Liver (tissue), 9 donors: Measurements from ENCODE around the gene PASK. TPM values are rescaled to one million over a fixed set of nuclear protein-coding genes. Genes with fewer than 3 reads are reported as not detected.

ENCODE experiments used
- DNase-seq: peaks from one replicate; pipeline ENCODE4 v3.0.0-alpha.2; 2017; ENCODE audit warnings: low spot score
- H3K27ac ChIP-seq, 2 donors: one replicate each; pipeline ENCODE4 v1.7.0; 2013; ENCODE audit warnings: inconsistent platforms in 2 of 2, low read length in 2 of 2, control low read depth in 1 of 2, low read depth in 1 of 2, mild to moderate bottlenecking in 1 of 2
- H3K27me3 ChIP-seq, 4 donors: one replicate each; pipeline versions ENCODE4 v1.6.1 to v1.7.0; 2013; ENCODE audit warnings: low read length in 3 of 4, inconsistent platforms in 1 of 4, mild to moderate bottlenecking in 1 of 4, moderate library complexity in 1 of 4; ENCODE audit not compliant: control insufficient read depth in 4 of 4, insufficient read depth in 4 of 4
- H3K36me3 ChIP-seq, 4 donors: one replicate each; pipeline versions ENCODE4 v1.6.1 to v1.7.0; 2013; ENCODE audit warnings: low read length in 3 of 4, mild to moderate bottlenecking in 3 of 4, low read depth in 1 of 4, moderate library complexity in 1 of 4; ENCODE audit not compliant: control insufficient read depth in 4 of 4, insufficient read depth in 3 of 4
- H3K4me1 ChIP-seq, 4 donors: one replicate each; pipeline versions ENCODE4 v1.6.1 to v1.7.0; 2013; ENCODE audit warnings: low read length in 3 of 4, mild to moderate bottlenecking in 3 of 4, moderate library complexity in 1 of 4; ENCODE audit not compliant: control insufficient read depth in 4 of 4, insufficient read depth in 4 of 4
- H3K4me3 ChIP-seq, 3 donors: one replicate each; pipeline versions ENCODE4 v1.6.1 to v1.7.0; 2013; ENCODE audit warnings: low read length in 3 of 3, control low read depth in 1 of 3, low read depth in 1 of 3, mild to moderate bottlenecking in 1 of 3
- H3K9ac ChIP-seq, 2 donors: one replicate each; pipeline ENCODE4 v1.7.0; 2013; ENCODE audit warnings: low read length in 2 of 2, mild to moderate bottlenecking in 2 of 2, moderate library complexity in 2 of 2, control low read depth in 1 of 2, low read depth in 1 of 2
- H3K9me3 ChIP-seq, 4 donors: one replicate each; pipeline versions ENCODE4 v1.6.1 to v1.7.0; 2013; ENCODE audit warnings: low read length in 3 of 4; ENCODE audit not compliant: control insufficient read depth in 4 of 4
- ATF3 ChIP-seq: IDR thresholded peaks from 2 replicates; pipeline ENCODE4 v1.6.1; 2016; ENCODE audit warnings: antibody characterized with exemption
- EGR1 ChIP-seq, 2 donors: IDR thresholded peaks; 2 replicates each; pipeline ENCODE4 v1.6.1; 2016 to 2018; ENCODE audit warnings: antibody characterized with exemption in 2 of 2, low read depth in 2 of 2
- FOXA1 ChIP-seq: IDR thresholded peaks from 2 replicates; pipeline ENCODE4 v1.6.1; 2016; ENCODE audit warnings: antibody characterized with exemption
- FOXA2 ChIP-seq: IDR thresholded peaks from 2 replicates; pipeline ENCODE4 v1.6.1; 2016; ENCODE audit warnings: antibody characterized with exemption
- GABPA ChIP-seq, 2 donors: IDR thresholded peaks in 1 of 2; conservative IDR thresholded peaks in 1 of 2; 2 replicates each; pipeline ENCODE4 v1.6.1; 2016; ENCODE audit warnings: antibody characterized with exemption in 2 of 2, mild to moderate bottlenecking in 1 of 2, moderate library complexity in 1 of 2
- HNF4A ChIP-seq, 2 donors: conservative IDR thresholded peaks; 2 replicates each; pipeline ENCODE4 v1.6.1; 2016; ENCODE audit warnings: antibody characterized with exemption in 2 of 2, mild to moderate bottlenecking in 2 of 2
- HNF4G ChIP-seq: IDR thresholded peaks from 2 replicates; pipeline ENCODE4 v1.6.1; 2016; ENCODE audit warnings: antibody characterized with exemption
- JUND ChIP-seq, 2 donors: IDR thresholded peaks; 2 replicates each; pipeline ENCODE4 v1.6.1; 2016; ENCODE audit warnings: antibody characterized with exemption in 2 of 2
- MAX ChIP-seq: IDR thresholded peaks from 2 replicates; pipeline ENCODE4 v1.6.1; 2016; ENCODE audit warnings: antibody characterized with exemption
- NR2F2 ChIP-seq: IDR thresholded peaks from 2 replicates; pipeline ENCODE4 v1.6.1; 2016; ENCODE audit warnings: antibody characterized with exemption
- RAD21 ChIP-seq, 2 donors: IDR thresholded peaks; 2 replicates each; pipeline ENCODE4 v1.6.1; 2016; ENCODE audit warnings: antibody characterized with exemption in 2 of 2, mild to moderate bottlenecking in 2 of 2
- RXRA ChIP-seq, 2 donors: IDR thresholded peaks; 2 replicates each; pipeline ENCODE4 v1.6.1; 2017 to 2018; ENCODE audit warnings: antibody characterized with exemption in 2 of 2, mild to moderate bottlenecking in 1 of 2
- SP1 ChIP-seq: IDR thresholded peaks from 2 replicates; pipeline ENCODE4 v1.6.1; 2018; ENCODE audit warnings: antibody characterized with exemption, mild to moderate bottlenecking
- TAF1 ChIP-seq: conservative IDR thresholded peaks from 2 replicates; pipeline ENCODE4 v1.6.1; 2016; ENCODE audit warnings: antibody characterized with exemption, mild to moderate bottlenecking
- YY1 ChIP-seq: IDR thresholded peaks from 2 replicates; pipeline ENCODE4 v1.6.1; 2016; ENCODE audit warnings: antibody characterized with exemption, mild to moderate bottlenecking
- WGBS: extraction: QIAGEN DNeasy Blood & Tissue Kit; methylation state at CpG from one replicate; pipeline ENCODE4 v1.1.7; 2013; 5-methylcytosine and 5-hydroxymethylcytosine counted together
- polyA plus RNA-seq, 2 donors: library from polyadenylated mRNA; stranded (reverse) in 1 of 2; unstranded in 1 of 2; fragments of 200-250 nt in 1 of 2; fragments of >200 nt in 1 of 2; fragmentation: Nextera tagmentation in 1 of 2; extraction: Ambion mirVana in 1 of 2; gene quantifications; one replicate each; pipeline versions ENCODE4 v1.2.1 to v1.2.3, GENCODE V29; 2013 to 2015
- total RNA-seq, 2 donors: library from RNA; depleted of rRNA; stranded (reverse); fragments of >200 nt; gene quantifications; one replicate each; pipeline ENCODE4 v1.2.3, GENCODE V29; 2014
- TF ChIP-seq, protein P1 (sequence below): IDR thresholded peaks from 2 replicates; pipeline ENCODE4 v1.6.1; 2016; ENCODE audit warnings: antibody characterized with exemption, mild to moderate bottlenecking
- donor health status: healthy.
- donor health status: healthy.
- donor health status: healthy.
- donor health status: healthy.
- donor health status: healthy.

Gene PASK
- total and polyA plus RNA-seq, 4 donors, result 0.96 to 8.8 (median 2.9) TPM

- 92% methylated on average over 4 of the region's 4 CpGs for WGBS
- H3K27ac ChIP-seq, result no peak overlapping the region
- peaks cover 2 to 26% (median 19%) of the 10 kb centered on the region in 4 donors for H3K36me3 ChIP-seq
- no peak for DNase-seq
- no peaks in the 10 kb centered on the region for H3K4me1 ChIP-seq
- no peak overlapping the region for H3K4me3 ChIP-seq
- H3K9me3 ChIP-seq, result no peaks in the 10 kb centered on the region
- TF ChIP-seq YY1, result no peak
- no peaks in the 10 kb centered on the region for H3K27me3 ChIP-seq
- H3K9ac ChIP-seq, result no peak overlapping the region
Measured at GRCh38 chr2:241178961-241179360, 29.7 kb upstream of the PASK start.

DNA sequence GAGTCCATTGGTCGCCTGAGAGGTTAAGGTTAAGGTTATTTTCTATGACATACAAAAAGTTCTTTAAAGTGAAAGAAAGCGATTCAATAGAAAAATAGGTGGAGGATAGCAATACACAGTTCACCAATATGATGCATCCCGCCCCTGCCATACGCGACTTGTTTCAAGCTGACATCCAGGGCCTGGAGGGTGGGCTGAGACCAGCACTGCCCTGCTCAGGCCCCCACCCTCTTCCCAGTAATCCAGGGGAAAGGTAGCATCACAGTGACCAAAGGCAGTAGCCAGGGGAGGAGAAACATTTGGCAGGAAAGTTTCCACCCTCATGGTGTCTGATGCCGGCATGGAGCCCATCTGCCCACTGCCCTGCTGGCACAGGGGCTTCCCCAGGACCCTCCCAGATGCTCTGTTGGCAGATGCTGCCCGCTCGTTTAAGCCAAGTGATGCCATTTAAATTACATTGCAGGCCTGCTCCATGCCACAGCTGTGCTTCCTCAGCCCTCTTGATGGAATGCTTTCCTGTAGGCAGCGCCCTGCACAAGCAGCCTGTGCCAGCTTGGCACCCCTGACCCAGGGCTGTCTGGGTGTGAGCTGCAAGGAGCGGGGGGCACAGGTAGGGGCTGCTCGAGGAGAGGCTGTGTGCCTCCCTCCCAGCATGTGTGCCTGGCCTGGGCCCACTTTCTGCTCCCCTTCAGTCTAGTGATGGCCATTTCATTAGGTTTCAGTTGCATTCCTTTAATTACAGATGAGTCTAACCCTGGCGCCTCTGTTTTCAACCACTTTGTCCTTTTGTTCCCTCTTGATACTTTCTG, 28.5 kb upstream of the PASK start:
- TF ChIP-seq RAD21 (IDR thresholded peaks at IDR 0.05), result no peak
- TF ChIP-seq MAX, result no peak
- TF ChIP-seq JUND (IDR thresholded peaks at IDR 0.05), result no peak
- no peak for TF ChIP-seq FOXA2
- TF ChIP-seq HNF4A (conservative IDR thresholded peaks at IDR 0.05), result no peak
- TF ChIP-seq RXRA (IDR thresholded peaks at IDR 0.05), result no peak
- TF ChIP-seq, protein P1, sequence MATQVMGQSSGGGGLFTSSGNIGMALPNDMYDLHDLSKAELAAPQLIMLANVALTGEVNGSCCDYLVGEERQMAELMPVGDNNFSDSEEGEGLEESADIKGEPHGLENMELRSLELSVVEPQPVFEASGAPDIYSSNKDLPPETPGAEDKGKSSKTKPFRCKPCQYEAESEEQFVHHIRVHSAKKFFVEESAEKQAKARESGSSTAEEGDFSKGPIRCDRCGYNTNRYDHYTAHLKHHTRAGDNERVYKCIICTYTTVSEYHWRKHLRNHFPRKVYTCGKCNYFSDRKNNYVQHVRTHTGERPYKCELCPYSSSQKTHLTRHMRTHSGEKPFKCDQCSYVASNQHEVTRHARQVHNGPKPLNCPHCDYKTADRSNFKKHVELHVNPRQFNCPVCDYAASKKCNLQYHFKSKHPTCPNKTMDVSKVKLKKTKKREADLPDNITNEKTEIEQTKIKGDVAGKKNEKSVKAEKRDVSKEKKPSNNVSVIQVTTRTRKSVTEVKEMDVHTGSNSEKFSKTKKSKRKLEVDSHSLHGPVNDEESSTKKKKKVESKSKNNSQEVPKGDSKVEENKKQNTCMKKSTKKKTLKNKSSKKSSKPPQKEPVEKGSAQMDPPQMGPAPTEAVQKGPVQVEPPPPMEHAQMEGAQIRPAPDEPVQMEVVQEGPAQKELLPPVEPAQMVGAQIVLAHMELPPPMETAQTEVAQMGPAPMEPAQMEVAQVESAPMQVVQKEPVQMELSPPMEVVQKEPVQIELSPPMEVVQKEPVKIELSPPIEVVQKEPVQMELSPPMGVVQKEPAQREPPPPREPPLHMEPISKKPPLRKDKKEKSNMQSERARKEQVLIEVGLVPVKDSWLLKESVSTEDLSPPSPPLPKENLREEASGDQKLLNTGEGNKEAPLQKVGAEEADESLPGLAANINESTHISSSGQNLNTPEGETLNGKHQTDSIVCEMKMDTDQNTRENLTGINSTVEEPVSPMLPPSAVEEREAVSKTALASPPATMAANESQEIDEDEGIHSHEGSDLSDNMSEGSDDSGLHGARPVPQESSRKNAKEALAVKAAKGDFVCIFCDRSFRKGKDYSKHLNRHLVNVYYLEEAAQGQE, result no peak
- no peak for TF ChIP-seq FOXA1
- no peak for TF ChIP-seq TAF1
- TF ChIP-seq YY1, result no peak
- TF ChIP-seq SP1, result no peak
- no peak for TF ChIP-seq NR2F2
- Histone ChIP-seq H3K27ac (no peak overlapping the region), H3K27me3 (no peaks in the 10 kb centered on the region), H3K4me3 (no peak overlapping the region), H3K36me3 (peaks cover 2 to 21% (median 16%) of the 10 kb centered on the region in 4 donors), H3K4me1 (no peaks in the 10 kb centered on the region), H3K9me3 (no peaks in the 10 kb centered on the region), H3K9ac (no peak overlapping the region)
- WGBS, result 98% methylated on average over 12 of the region's 12 CpGs
- DNase-seq, result no peak

- H3K4me3 ChIP-seq, result no peak overlapping the region
Measured at GRCh38 chr2:241173557-241173956, 24.3 kb upstream of the PASK start.

More at GRCh38 chr2:241173557-241173956, 24.3 kb upstream of the PASK start:
- WGBS, result 96% methylated on average over 2 of the region's 2 CpGs
- peaks cover 0 to 6% (median 2%) of the 10 kb centered on the region in 4 donors for H3K9me3 ChIP-seq
- no peaks in the 10 kb centered on the region for H3K27me3 ChIP-seq
- no peaks in the 10 kb centered on the region for H3K4me1 ChIP-seq
- TF ChIP-seq SP1 (no peak), GABPA (IDR thresholded peaks at IDR 0.05 in 1 of 2, conservative IDR thresholded peaks at IDR 0.05 in 1 of 2) (no peak), ATF3 (no peak), FOXA1 (no peak), HNF4G (no peak), HNF4A (conservative IDR thresholded peaks at IDR 0.05) (no peak), FOXA2 (no peak), EGR1 (IDR thresholded peaks at IDR 0.05; ENCODE audit: low read depth in 2 of 2) (no peak), TAF1 (no peak), YY1 (no peak), JUND (IDR thresholded peaks at IDR 0.05) (no peak)
- TF ChIP-seq, protein P1, result no peak
- H3K9ac ChIP-seq, result no peak overlapping the region
- no peak for DNase-seq
- no peak overlapping the region for H3K27ac ChIP-seq
- H3K36me3 ChIP-seq, result peaks cover 14 to 42% (median 28%) of the 10 kb centered on the region in 4 donors
